ENCODE results near the gene TCHHL1. TPM values are rescaled to one million over a fixed set of nuclear protein-coding genes. Genes with fewer than 3 reads are reported as not detected.

Gene TCHHL1
- total and polyA plus RNA-seq, 9 of the 15 experiments (the other 6 are each of a cell fraction or from before 2014, with no cell fraction given) = not detected

DNA sequence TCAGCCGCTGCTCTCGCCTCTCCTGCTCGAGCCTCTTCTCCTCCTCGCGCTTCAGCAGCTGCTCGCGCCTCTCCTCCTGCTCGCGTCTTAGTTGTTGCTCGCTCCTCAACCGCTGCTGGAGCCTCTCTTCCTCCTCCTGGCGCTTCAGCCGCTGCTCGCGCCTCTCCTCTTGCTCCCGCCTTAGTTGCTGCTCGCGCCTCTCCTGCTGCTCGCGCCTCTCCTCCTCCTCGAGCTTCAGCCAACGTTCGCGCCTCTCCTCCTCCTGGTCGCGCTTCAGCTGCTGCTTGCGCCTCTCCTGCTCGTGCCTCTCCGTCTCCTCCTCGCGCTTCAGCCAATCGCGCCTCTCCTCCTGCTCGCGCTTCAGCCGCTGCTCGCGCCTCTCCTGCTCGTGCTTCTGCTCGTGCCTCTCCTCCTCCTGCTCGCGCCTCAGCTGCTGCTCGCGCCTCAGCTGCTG, 22.7 kb upstream of the TCHHL1 start (continued):
- TF ChIP-seq, protein P1, sequence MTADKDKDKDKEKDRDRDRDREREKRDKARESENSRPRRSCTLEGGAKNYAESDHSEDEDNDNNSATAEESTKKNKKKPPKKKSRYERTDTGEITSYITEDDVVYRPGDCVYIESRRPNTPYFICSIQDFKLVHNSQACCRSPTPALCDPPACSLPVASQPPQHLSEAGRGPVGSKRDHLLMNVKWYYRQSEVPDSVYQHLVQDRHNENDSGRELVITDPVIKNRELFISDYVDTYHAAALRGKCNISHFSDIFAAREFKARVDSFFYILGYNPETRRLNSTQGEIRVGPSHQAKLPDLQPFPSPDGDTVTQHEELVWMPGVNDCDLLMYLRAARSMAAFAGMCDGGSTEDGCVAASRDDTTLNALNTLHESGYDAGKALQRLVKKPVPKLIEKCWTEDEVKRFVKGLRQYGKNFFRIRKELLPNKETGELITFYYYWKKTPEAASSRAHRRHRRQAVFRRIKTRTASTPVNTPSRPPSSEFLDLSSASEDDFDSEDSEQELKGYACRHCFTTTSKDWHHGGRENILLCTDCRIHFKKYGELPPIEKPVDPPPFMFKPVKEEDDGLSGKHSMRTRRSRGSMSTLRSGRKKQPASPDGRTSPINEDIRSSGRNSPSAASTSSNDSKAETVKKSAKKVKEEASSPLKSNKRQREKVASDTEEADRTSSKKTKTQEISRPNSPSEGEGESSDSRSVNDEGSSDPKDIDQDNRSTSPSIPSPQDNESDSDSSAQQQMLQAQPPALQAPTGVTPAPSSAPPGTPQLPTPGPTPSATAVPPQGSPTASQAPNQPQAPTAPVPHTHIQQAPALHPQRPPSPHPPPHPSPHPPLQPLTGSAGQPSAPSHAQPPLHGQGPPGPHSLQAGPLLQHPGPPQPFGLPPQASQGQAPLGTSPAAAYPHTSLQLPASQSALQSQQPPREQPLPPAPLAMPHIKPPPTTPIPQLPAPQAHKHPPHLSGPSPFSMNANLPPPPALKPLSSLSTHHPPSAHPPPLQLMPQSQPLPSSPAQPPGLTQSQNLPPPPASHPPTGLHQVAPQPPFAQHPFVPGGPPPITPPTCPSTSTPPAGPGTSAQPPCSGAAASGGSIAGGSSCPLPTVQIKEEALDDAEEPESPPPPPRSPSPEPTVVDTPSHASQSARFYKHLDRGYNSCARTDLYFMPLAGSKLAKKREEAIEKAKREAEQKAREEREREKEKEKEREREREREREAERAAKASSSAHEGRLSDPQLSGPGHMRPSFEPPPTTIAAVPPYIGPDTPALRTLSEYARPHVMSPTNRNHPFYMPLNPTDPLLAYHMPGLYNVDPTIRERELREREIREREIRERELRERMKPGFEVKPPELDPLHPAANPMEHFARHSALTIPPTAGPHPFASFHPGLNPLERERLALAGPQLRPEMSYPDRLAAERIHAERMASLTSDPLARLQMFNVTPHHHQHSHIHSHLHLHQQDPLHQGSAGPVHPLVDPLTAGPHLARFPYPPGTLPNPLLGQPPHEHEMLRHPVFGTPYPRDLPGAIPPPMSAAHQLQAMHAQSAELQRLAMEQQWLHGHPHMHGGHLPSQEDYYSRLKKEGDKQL (CRISPR knock-in tag; IDR thresholded peaks at IDR 0.05; ENCODE audit: borderline replicate concordance) = no peak
- no peak for TF ChIP-seq GABPB1 (CRISPR knock-in tag; IDR thresholded peaks at IDR 0.05)
- no peak for TF ChIP-seq HCFC1 (IDR thresholded peaks at IDR 0.05; ENCODE audit: low read depth, low read length)
- TF ChIP-seq, protein P2, sequence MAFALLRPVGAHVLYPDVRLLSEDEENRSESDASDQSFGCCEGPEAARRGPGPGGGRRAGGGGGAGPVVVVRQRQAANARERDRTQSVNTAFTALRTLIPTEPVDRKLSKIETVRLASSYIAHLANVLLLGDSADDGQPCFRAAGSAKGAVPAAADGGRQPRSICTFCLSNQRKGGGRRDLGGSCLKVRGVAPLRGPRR (CRISPR knock-in tag; IDR thresholded peaks at IDR 0.05) = no peak
- TF ChIP-seq POLR2H (tag; IDR thresholded peaks at IDR 0.05; ENCODE audit: low read depth) = no peak
- TF ChIP-seq, protein P3, sequence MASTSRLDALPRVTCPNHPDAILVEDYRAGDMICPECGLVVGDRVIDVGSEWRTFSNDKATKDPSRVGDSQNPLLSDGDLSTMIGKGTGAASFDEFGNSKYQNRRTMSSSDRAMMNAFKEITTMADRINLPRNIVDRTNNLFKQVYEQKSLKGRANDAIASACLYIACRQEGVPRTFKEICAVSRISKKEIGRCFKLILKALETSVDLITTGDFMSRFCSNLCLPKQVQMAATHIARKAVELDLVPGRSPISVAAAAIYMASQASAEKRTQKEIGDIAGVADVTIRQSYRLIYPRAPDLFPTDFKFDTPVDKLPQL (IDR thresholded peaks at IDR 0.05; ENCODE audit: extremely low read depth, insufficient read length) = no peak
- TF ChIP-seq FOXK1 (CRISPR knock-in tag; IDR thresholded peaks at IDR 0.05; ENCODE audit: borderline replicate concordance) = no peak
- no peak for TF ChIP-seq MCM2 (IDR thresholded peaks at IDR 0.05; ENCODE audit: low read depth)
- no peak for TF ChIP-seq XRCC3 (IDR thresholded peaks at IDR 0.05)
